NOMO-1 (cell line): ENCODE results near the gene JPT2.
A peak's percentile ranks its signal among the peaks of the same experiment; 100 is the strongest.
"Not testable (repeated sequence)": the region's sequence is repeated elsewhere in the genome, so short reads cannot be mapped to it uniquely, and the experiment has no call there.

Source experiments
- DNase-seq, 2 experiments: peaks; one replicate each; lab custom pipeline; 2025; ENCODE audit not compliant: unreplicated experiment in 2 of 2; lab: John Stamatoyannopoulos, UW

Gene JPT2

DNA sequence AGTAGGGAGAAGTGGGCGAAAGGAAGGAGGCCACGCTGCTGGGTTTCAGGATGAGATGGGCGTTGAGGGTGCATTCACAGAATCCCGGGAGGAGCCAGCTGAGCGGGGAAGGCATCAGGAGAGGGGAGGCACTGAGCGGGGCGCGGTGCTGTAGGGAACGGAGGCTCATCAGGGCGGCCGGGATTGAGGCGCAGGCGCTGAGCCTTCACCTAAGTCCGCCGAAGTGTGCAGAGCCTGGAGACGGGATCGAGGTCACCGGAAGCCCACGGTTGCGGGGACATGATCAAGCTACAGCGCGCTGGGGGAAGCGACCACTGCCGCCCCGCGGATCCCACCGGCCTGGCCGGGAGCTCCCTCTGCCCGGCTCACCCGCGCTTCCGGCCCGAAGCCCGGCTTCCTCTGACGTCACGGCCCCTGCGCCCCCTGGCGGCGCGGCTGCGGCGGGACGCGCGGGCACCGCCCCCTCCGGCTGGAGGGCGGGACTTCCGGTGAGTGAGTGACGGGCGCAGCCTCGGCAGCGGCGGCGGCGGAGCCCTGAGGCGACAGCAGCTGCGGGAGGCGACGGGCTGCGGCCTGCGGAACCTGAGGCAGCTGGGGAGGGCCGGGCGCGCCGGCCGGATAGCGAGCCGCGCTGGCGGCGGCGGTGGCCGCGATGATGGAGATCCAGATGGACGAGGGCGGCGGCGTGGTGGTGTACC is 27.8 kb downstream of the JPT2 start, which contains the start of gene MAPK8IP3:
MAPK8IP3 (plus strand) TSS at position 508 of the 698 bp plus-strand sequence; CDS start at position 653, 145 bp downstream.
- DNase-seq, result peak; percentile 75 to 90

DNA sequence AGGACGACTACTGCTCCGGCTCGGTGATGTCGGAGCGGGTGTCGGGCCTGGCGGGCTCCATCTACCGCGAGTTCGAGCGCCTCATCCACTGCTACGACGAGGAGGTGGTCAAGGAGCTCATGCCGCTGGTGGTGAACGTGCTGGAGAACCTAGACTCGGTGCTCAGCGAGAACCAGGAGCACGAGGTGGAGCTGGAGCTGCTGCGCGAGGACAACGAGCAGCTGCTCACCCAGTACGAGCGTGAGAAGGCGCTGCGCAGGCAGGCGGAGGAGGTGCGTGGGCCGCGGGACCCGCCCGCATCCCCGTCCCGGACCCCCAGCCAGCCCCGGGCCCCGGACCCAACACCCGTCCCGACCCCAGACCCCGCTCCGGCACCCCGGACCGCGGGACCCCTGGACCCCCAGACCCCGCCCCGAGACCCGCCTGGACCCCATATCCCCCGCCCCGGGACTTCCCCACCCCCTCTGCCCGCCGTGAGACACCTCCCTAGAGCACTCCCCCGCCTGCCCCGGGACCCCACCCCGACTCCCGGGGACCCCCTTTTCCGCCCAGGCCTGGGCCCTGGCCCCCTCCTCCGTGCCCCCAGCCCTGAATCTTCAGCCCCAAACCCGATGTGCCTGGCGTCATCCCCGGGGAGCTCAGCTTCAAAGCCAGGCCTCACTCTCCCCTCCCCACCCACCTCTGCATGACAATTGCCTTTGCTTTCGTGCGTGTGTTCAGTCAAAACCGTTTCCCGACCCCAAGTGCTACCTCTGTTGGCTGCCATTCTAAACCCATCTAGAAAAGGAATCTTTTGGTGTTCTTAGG is 28.5 kb downstream of the JPT2 start:
- DNase-seq, result peak in 1 of 2 experiments; percentile 37

DNA sequence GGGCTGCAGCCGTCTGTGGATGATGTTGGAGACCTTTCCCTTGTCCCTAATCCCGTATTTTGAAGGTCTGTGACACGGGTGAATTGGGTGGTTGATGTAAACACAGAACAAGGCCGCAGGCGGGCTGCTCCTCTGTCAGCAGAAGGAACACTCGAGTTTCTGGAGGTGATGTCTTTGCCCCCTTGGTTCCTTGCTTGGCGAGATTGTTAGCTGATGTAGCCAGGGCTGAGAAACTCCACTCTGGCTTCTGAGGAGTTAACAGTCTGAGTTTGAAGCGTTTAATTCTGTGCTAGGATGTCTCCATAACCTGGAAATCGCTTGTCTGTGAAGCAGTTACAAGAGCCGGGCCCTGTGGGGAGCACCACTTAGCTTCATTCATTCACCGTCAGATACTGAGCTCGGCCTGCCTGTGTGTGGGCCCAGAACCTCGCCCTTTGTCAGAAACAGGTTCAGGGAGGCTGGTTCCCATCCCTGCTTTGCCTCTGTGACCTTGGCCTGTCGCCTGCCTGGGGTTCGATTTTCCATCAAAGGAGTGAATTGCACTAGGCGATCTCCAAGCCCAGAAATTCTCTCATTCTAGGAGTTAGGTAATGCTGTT is 29.2 kb downstream of the JPT2 start:
- DNase-seq, result peak in 1 of 2 experiments; percentile 13

DNA sequence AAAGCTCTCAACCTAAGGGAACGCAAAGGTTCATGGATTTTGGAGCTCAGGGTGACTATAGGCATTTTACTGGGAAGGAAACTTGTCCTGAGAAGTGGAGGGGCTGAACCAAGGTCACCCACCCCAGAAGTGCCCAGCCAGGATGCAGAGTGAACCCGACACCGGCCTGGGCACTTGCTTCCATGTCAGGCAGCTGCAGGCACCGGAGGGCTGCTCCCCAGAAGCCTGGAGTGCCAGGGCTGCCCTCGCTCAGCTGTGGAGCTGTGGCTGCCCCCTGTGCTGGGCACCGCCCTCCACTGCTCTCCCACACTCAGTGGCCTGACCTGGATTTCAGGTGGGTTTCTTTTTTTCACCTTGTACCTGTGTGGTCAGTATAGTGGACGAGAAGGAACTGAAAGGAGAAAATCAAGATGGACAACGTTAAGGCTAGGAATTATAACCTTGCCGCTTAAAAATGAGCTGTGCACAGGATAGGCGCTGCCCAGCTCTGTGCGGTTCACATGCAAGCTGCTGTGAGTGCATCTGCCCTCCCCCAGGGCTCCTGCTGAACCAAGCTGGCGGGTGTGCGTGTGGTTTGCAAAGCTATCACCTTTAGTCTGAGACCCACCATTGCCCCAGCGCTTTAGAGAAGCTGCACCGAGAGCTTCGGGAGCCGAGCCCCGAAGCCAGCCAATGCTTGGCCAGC is 30.1 kb downstream of the JPT2 start:
- no peak for DNase-seq

DNA sequence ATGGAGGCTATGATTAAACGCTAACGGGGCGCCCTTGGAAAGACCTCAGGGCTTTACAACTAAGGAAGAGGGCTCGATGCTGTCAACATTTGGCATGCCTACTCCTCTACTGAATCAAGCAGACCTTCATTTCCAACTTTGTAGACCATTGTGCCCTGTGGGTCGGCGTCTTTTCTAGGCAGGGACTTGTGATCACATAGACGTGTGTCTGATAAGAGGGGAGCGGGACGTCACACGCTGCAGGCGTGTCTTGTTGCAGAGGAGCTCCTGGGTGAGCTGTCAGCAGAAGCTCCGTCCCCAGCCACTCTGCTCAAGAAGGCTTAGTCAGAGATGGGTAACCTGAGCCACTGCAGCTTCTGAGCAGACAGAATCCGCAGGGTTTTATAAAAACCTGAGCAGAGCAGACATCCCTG is 30.7 kb downstream of the JPT2 start:
- DNase-seq, result no peak

DNA sequence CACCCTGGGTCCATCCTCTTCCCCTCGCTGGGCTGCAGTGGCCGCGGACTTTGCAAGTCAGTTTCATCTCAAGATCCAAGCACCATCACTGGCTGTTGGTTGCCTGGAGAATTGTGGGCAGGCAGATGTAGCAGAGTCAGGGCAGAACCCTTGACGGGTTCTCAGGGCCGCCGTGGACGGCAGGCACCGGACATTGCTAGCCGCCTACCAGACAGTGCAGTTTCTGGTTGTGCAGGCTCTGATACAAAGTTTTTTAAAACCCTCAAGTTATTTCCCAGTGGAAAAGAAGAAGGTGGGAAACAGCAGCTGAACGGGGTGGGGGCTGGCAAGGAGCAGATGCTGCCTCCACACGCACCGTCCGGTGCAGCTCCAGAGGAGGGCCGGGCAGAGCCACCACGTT is 31.3 kb downstream of the JPT2 start:
- no peak for DNase-seq

DNA sequence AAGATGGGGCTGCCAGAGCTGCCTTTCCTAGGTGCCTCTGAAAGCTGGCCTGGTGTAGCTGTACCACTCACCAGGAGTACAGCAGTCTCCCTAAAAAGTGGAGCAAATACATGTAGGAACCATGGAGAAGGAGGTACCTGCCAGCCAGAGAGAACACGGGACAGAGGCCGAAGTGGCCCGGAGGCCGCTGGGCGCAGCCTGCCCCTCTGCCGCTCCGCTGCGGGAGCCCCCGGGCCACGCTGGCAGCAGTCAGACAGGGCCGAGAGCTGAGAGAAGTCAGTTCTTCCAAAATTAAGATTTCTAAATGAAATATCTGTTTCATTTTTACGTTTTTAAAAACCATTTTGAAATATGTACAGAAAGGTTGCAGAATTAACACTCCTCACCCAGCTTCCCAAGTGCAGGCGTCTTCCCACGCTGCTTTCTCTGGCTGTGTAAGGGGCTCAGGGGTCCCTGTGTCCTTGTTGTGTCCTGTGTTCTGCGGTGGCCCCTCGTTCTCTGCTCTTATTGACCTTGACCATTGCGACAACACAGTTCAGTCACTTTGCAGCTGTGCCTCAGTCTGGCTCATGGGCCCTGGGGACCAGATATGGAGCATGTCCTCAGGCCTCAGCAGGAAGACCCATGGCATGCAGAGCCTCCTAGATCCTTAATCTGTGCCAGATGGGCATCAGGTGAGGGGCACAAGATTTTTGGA is 32.9 kb downstream of the JPT2 start:
- DNase-seq, result no peak

DNA sequence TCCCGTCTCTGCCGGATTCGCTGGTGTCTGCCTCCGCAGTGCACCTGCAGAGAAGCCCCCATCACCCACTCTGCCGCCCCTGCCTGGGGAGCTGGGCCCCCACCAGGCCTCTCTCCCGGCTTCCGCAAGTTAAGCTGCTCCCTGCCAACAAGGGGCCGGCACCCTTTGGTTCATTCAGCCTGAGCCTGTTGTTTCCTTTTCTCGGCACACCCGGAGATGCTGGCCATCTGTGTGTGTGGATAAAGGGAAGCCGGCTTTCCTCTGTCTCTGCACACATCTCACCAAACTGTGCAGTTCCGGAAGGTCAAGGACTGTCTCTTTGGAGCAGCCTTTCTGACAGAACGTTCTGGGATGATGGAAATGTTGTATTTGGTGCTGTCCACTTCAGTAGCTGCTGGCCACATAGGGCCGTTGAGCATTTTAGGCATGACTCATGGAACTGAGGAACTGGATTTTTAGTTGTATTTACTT is 34.7 kb downstream of the JPT2 start:
- no peak for DNase-seq

DNA sequence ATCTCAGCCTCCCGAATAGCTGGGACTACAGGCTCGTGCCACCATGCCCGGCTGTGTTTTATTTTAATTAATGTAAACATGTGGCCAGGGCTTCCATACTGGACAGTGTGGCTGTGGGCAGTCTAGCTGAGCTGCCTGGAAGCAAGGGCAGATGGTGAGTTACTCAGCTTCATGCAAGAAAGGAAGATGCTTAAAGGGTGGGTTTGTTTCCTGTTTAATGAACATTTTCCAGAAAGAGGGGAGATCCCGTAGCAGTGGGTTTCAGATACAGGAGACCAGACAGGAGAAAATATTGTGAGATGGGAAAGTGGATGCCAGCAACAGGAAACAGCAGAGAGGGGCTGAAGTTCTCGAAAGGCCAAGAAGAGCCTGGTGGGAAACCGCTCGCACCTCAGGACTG is 35.3 kb downstream of the JPT2 start:
- DNase-seq, result no peak

DNA sequence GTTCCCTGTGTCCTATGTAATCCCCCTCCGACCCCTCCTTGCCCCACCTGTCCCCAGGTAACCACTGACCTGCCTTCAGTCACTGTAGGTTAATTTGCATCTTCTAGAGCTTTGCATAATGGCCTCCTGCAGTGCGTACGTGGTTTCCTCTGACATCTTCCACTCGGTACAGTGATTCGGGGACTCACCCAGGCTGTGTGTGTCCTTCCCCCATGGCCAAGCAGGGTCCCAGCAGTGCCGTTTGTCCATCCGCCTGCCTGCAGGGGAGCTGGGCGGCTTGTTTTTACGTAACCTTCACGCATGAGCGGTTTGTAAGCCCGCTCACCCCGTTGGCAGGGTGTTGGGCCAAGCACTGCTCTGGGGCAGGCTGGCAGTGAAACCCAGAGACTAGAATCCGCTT is 35.9 kb downstream of the JPT2 start:
- no peak for DNase-seq

DNA sequence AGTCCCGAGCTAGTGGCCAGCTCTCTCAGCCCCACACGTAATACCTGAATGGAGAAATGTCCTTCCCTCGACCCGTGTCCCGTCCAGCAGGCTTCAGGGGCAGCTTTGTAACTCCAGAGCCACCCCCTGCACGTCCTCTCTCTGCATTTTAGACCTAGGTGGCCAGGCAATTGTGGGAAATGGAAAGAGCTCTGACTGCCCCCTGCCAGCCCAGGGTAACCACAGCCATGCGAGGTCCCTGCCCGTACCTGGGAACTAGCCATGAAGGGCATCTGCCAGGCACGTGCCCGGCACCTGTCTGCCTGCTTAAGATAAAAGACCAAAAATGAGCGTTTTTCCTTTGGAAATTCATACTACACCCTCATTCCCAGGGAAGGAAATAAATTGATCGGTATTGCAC is 37.1 kb downstream of the JPT2 start:
- DNase-seq, result no peak

DNA sequence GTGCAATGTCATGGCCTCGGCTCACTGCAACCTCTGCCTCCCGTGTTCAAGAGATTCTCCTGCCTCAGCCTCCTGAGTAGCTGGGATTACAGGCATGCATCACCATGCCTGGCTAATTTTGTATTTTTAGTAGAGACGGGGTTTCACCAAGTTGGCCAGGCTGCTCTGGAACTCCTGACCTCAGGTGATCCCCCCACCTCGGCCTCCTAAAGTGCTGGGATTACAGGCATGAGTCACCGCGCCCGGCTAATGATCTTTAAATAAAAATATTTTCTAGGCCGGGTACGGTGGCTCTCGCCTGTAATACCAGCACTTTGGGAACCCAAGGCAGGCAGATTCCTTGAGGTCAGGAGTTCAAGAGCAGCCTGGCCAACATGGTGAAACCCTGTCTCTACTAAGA is 40.2 kb downstream of the JPT2 start:
- not testable (repeated sequence) for DNase-seq

DNA sequence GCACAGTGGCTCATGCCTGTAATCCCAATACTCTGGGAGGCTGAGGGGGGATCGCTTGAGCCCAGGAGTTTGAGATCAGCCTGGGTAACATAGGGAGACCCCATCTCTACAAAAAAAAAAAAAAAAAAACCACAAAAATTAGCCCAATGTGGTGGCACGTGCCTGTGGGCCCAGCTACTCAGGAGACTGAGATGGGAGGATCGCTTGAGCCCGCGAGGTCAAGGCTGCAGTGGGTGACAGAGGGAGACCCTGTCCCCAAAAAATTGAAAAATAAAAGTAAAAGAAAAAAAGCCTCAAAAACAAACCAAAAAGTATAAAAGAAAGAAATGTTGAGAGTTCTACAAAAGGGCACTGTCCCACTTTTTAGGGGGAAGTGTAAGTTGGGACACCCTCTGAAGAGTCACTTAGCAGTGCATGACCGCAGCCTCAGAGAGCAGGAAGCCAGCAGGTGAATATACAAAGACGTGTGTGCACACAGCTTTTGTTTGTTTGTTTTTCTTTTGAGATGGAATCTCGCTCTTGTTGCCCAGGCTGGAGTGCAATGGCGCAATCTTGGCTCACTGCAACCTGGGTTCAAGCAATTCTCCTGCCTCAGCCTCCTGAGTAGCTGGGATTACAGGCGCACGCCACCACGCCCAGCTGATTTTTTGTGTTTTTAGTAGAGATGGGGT is 41.6 kb downstream of the JPT2 start:
- peak; percentile 33 to 67 for DNase-seq

DNA sequence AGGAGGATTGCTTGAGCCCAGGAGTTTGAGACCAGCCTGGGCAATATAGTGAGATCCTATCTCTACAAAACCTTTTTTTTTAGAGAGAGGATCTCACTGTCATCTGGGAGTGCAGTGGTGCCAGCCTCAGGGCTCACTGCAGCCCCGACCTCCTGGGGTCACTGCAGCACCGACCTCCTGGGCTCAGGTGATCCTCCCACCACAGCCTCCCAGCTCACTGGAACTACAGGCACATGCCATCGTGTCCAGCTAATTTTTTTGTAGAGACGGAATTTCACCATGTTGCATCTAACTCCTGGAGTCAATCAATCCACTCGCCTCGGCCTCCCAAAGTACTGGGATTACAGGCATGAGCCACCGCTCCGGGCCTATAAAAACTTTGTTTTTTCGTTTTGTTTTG is 43.3 kb downstream of the JPT2 start:
- DNase-seq, result no peak

DNA sequence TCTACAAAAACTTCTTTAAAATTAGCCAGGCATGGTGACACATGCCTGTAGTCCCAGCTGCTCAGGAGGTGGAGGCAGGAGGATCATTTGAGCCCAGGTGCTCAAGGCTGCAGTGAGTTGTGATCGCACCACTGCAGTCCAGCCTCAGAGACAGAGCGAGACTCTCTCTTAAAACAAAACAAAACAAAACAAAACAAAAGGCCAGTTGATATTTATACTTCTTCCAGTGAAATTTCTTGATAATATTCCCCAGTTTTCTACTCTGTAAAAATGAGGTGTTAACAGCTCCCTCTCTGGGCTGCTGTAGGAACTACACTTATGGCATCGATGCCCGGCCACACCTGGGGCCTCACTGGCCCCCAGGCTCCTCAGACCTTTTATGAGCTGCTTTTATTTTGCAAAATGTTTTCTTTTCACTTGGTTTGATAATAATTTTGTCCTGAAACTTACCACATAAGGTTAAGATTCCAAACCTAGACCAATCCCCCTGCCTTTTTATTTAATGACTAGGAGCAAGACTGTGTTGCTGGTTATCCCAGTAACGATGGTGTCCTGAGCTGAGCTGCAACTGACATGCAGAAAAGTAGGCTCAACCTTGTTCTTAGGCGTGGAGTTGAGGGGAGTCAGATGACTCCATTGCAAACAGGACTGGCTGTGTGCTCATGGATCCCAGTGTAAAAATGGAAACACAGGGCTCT is 45.5 kb downstream of the JPT2 start:
- peak in 1 of 2 experiments; percentile 24 for DNase-seq

DNA sequence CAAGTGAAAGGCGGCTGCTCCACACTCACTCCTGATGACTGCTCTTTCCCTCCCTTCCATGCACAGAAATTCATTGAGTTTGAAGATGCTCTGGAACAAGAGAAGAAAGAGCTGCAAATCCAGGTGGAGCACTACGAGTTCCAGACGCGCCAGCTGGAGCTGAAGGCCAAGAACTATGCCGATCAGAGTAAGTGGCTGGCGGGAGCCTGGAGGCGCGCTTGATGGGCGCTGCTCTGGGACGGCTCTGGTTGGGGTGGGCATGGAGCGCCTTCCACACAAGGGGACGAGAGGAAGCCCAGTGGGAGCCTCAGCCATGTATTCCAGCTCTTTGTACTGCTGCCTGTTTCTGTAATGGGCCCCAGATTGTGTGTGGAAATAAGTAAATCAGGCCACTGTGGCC is 46.4 kb downstream of the JPT2 start:
- no peak for DNase-seq

DNA sequence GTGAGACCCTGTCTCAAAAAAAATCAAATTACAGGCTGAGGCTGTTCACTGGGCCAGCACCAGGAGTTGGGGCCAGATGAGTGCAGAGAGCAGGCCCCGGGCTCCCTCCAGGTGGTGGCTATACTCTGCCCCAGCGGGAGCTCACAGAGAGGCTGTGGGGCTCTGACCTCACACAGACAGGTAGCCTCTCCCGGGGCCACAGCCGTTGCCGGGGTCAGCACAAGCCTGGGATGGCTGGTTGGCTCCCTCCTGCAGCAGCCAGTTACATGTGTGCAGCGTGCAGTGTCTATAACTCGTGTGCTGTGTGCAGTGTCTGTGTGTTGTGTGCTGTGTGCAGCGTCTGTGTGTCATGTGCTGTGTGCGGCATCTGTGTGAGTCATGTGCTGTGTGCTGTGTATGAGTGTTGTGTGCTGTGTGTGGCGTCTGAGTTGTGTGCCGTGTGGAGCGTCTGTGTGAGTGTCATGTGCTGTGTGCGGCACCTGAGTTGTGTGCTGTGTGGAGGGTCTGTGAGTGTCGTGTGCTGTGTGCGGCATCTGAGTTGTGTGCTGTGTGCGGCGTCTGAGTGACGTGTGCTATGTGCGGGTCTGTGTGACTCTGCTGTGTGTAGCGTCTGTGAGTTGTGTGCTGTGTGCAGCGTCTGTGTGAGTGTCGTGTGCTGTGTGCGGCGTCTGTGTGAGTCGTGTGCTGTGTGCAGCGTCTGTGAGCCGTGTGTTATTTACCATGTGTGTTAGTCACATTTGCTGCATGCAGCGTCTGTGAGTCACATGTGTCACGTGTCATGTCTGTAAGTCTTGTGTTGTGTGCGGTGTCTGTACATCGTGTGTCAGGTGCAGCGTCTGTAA is 48.8 kb downstream of the JPT2 start:
- no peak for DNase-seq
